ENCODE measurements around the gene ULK1. TPM values are rescaled to one million over a fixed set of nuclear protein-coding genes. Genes with fewer than 3 reads are reported as not detected.

ULK1 gene
- total RNA-seq, 1 donor from 2014 or later: 33.1 TPM

DNA sequence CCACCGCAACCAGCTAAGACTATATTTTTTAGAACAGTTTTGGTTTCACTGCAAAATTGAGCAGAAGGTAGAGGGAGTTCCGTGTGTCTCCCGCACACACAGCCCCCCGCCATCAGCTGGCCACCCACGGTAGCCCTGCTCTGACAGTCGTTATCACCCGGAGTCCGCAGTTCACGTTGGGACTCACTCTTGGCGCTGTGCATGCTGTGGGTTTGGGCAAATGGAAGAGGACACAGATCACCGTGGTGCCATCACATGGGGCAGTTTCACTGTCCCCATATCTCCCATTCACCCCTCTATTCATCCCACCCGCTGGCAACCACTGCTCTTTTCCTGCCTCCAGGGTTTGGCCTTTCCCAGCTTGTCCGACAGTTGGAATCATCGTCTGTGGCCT, 31.8 kb upstream of the ULK1 start:
- no peak for DNase-seq (ENCODE audit: extremely low spot score in 2 of 2)
- no peaks in the 10 kb centered on the region for H3K36me3 ChIP-seq
- no peak overlapping the region for H3K27ac ChIP-seq
- TF ChIP-seq POLR2AphosphoS5 (IDR thresholded peaks at IDR 0.05; ENCODE audit: insufficient read depth in 1 of 2, low read depth in 1 of 2) (no peak), POLR2A (IDR thresholded peaks at IDR 0.05) (no peak)
- TF ChIP-seq, protein P1, sequence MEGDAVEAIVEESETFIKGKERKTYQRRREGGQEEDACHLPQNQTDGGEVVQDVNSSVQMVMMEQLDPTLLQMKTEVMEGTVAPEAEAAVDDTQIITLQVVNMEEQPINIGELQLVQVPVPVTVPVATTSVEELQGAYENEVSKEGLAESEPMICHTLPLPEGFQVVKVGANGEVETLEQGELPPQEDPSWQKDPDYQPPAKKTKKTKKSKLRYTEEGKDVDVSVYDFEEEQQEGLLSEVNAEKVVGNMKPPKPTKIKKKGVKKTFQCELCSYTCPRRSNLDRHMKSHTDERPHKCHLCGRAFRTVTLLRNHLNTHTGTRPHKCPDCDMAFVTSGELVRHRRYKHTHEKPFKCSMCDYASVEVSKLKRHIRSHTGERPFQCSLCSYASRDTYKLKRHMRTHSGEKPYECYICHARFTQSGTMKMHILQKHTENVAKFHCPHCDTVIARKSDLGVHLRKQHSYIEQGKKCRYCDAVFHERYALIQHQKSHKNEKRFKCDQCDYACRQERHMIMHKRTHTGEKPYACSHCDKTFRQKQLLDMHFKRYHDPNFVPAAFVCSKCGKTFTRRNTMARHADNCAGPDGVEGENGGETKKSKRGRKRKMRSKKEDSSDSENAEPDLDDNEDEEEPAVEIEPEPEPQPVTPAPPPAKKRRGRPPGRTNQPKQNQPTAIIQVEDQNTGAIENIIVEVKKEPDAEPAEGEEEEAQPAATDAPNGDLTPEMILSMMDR (IDR thresholded peaks at IDR 0.05): no peak
- H3K9me3 ChIP-seq: no peaks in the 10 kb centered on the region
- peaks cover 31% of the 10 kb centered on the region for H3K4me1 ChIP-seq
- H3K27me3 ChIP-seq: no peaks in the 10 kb centered on the region
- H3K4me3 ChIP-seq: no peak overlapping the region
- intact Hi-C loops (cut with DNase I): no loop called here

DNA sequence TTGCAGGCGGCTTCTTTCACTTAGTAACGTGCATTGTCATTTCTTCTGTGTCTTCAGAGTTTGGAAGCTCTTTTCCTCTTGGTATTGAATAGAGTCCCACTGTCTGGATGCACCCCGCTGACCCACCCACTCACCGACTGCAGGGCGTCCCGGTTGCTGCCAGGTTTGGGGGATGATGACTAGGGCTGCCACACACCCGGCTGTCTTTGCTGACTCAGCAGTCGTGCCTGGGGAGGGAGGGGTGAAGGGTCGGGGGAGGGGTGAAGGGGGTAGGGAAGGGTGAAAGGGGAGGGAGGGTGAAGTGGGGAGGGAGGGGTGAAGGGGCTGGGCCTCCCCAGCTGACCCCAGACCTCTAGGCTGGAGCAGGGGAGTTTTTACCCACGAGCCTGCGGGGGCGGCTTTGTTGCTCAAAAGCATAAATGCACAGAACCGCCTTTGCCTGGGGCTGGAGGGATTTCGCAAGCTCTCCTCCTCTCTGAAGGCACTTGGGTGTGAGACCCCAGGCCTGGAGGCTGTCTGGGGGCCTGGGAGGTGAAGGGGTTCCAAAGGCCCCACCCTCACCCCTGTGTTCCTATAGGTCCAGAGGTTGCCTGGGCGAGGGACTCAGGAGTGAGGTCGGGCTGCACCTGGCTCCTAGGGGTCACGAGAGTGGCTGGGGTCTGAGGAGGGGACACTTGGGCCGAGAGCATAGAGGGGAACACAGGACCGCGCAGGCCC, 31.3 kb upstream of the ULK1 start:
- Histone ChIP-seq H3K4me1 (peaks cover 31% of the 10 kb centered on the region), H3K9me3 (no peaks in the 10 kb centered on the region), H3K27ac (no peak overlapping the region), H3K4me3 (no peak overlapping the region), H3K27me3 (no peaks in the 10 kb centered on the region), H3K36me3 (no peaks in the 10 kb centered on the region)
- intact Hi-C loops (cut with DNase I): no loop called here
- DNase-seq (ENCODE audit: extremely low spot score in 2 of 2): no peak
- TF ChIP-seq POLR2AphosphoS5 (IDR thresholded peaks at IDR 0.05; ENCODE audit: insufficient read depth in 1 of 2, low read depth in 1 of 2): no peak
- TF ChIP-seq, protein P1 (IDR thresholded peaks at IDR 0.05): no peak
- no peak for TF ChIP-seq POLR2A (IDR thresholded peaks at IDR 0.05)

DNA sequence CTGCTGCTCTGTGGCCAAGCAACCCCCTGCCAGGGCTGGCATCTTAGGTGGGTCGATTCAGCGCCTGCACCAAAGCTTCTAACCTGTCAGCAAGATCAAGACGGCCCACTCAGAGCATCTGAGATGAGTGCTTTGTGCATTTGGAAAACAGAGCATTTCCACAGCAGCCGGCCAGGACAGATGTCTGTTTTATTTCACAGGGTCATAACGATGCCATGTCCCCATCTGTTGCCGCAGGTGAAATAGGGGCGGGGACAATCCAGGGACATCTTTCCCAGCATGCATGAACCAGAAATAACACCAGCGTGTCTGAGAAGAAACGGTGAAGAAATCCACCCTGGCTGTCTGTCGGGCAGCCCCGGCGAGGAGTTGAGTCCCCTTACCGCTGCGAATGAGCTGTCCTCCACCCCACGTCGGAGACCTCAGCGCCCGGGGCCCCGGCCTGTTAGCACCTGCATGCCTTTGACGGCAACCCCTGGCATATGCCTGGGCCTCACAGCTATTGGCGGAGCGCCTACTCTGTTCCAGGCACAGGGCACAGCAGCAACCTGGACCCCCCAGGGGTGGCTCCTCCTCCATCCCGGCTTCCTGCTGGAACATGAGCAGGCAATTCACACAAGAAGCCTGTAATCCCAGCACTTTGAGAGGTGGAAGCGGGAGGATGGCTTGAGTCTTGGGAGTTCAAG, 30.6 kb upstream of the ULK1 start:
- Histone ChIP-seq H3K4me3 (no peak overlapping the region), H3K4me1 (peaks cover 31% of the 10 kb centered on the region), H3K36me3 (no peaks in the 10 kb centered on the region), H3K27ac (no peak overlapping the region), H3K9me3 (no peaks in the 10 kb centered on the region), H3K27me3 (no peaks in the 10 kb centered on the region)
- DNase-seq (ENCODE audit: extremely low spot score in 2 of 2): no peak
- intact Hi-C loops (cut with DNase I): no loop called here
- TF ChIP-seq POLR2AphosphoS5 (IDR thresholded peaks at IDR 0.05; ENCODE audit: insufficient read depth in 1 of 2, low read depth in 1 of 2) (no peak), POLR2A (IDR thresholded peaks at IDR 0.05) (no peak)
- TF ChIP-seq, protein P1 (IDR thresholded peaks at IDR 0.05): no peak

DNA sequence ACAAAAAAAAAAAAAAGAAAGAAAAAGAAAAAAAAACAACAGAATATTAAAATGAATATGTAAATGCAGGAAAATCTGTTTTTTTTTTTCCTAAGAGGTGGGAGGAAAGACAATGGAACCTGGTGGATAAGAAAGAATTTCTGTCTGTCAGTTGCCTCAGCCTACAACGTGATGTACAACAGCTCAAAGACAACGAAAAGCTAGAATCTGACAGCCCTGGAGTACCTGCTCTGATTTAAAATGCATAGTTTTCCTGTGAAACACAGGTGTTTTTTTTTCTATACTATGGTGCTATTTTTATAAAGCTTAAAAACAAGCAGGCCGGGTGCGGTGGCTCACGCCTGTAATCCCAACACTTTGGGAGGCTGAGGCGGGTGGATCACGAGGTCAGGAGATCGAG, 30.0 kb upstream of the ULK1 start:
- DNase-seq (ENCODE audit: extremely low spot score in 2 of 2): no peak
- intact Hi-C loops (cut with DNase I): no loop called here
- TF ChIP-seq POLR2AphosphoS5 (IDR thresholded peaks at IDR 0.05; ENCODE audit: insufficient read depth in 1 of 2, low read depth in 1 of 2): no peak
- TF ChIP-seq, protein P1 (IDR thresholded peaks at IDR 0.05): no peak
- no peak for TF ChIP-seq POLR2A (IDR thresholded peaks at IDR 0.05)
- Histone ChIP-seq H3K27me3 (no peaks in the 10 kb centered on the region), H3K4me1 (peaks cover 31% of the 10 kb centered on the region), H3K9me3 (no peaks in the 10 kb centered on the region), H3K27ac (no peak overlapping the region), H3K4me3 (no peak overlapping the region), H3K36me3 (no peaks in the 10 kb centered on the region)
